ENCODE data around the gene CDH12.

DNA sequence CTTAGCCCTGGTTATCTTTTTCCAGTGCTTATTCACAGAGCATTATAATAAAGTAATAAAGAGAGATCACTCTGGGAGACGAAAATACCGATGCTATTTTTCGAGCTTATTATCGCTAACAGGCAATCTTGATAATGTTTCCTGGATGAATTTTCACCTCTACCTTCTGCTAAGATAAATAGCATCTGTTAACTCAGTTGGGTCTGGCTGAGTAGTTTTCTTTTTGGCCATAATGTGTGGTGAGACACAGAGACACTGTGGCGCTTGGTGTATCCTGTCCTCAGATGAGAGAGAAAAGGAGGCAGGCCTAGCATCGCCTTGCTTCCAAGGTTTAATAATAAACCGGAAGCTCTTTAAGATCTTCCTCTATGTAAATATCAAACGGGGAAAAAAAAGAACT is 46.2 kb upstream of the CDH12 start:
- TF ChIP-seq, protein P1, sequence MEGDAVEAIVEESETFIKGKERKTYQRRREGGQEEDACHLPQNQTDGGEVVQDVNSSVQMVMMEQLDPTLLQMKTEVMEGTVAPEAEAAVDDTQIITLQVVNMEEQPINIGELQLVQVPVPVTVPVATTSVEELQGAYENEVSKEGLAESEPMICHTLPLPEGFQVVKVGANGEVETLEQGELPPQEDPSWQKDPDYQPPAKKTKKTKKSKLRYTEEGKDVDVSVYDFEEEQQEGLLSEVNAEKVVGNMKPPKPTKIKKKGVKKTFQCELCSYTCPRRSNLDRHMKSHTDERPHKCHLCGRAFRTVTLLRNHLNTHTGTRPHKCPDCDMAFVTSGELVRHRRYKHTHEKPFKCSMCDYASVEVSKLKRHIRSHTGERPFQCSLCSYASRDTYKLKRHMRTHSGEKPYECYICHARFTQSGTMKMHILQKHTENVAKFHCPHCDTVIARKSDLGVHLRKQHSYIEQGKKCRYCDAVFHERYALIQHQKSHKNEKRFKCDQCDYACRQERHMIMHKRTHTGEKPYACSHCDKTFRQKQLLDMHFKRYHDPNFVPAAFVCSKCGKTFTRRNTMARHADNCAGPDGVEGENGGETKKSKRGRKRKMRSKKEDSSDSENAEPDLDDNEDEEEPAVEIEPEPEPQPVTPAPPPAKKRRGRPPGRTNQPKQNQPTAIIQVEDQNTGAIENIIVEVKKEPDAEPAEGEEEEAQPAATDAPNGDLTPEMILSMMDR (IDR thresholded peaks at IDR 0.05; ENCODE audit: insufficient read depth, low read length, poor library complexity, severe bottlenecking): no peak
- no peak for TF ChIP-seq EZH2phosphoT487 (conservative IDR thresholded peaks at IDR 0.05; ENCODE audit: low read length)
